MCF 10A (cell line): Measurements from ENCODE around the gene OR2B6. TPM values are rescaled to one million over a fixed set of nuclear protein-coding genes. Genes with fewer than 3 reads are reported as not detected.

Experiments
- BruUV-seq: library from RNA; stranded (reverse); fragments of 400-500 nt; replicated peaks from 2 replicates; lab custom pipeline; 2021; lab: Mats Ljungman, UMichigan
- CTCF ChIA-PET: fragments of 300-600 bp; sonication (Branson Sonifier 250); formaldehyde crosslinking; extraction: SDS; loops from one replicate; lab custom pipeline; 2021; ENCODE audit warnings: antibody characterized with exemption, inconsistent platforms; lab: Yijun Ruan, JAX
- POLR2A ChIA-PET: fragments of 300-600, 350-650 bp; sonication (Branson Sonifier 250); formaldehyde crosslinking; extraction: SDS; loops from one replicate; lab custom pipeline; 2020; ENCODE audit warnings: antibody characterized with exemption, inconsistent platforms; lab: Yijun Ruan, JAX
- DNase-seq: peaks from one replicate; pipeline ENCODE4 v3.0.0-alpha.2; 2018; ENCODE audit not compliant: unreplicated experiment
- H3K27ac Mint-ChIP-seq: one replicate; pipeline ENCODE4 v1.8.0; 2022; ENCODE audit warnings: mild to moderate bottlenecking, low read depth, mixed read lengths; ENCODE audit not compliant: unreplicated experiment
- H3K27me3 Mint-ChIP-seq: one replicate; pipeline ENCODE4 v1.8.0; 2022; ENCODE audit warnings: mixed read lengths; ENCODE audit not compliant: insufficient read depth, unreplicated experiment
- H3K36me3 Mint-ChIP-seq: one replicate; pipeline ENCODE4 v1.8.0; 2022; ENCODE audit warnings: mild to moderate bottlenecking, moderate library complexity, mixed read lengths; ENCODE audit not compliant: insufficient read depth, unreplicated experiment
- H3K4me1 Mint-ChIP-seq: one replicate; pipeline ENCODE4 v1.8.0; 2022; ENCODE audit warnings: mixed read lengths; ENCODE audit not compliant: insufficient read depth, unreplicated experiment
- H3K4me3 Mint-ChIP-seq: one replicate; pipeline ENCODE4 v1.8.0; 2022; ENCODE audit warnings: mild to moderate bottlenecking, moderate library complexity, mixed read lengths; ENCODE audit not compliant: unreplicated experiment
- H3K9me3 Mint-ChIP-seq: one replicate; pipeline ENCODE4 v1.8.0; 2022; ENCODE audit warnings: mixed read lengths; ENCODE audit not compliant: unreplicated experiment
- intact Hi-C: fragments of 100-400 bp; cut with micrococcal nuclease; formaldehyde crosslinking; loops from 2 replicates; pipeline ENCODE4 v1.14.1; 2022
- total RNA-seq: library from RNA; stranded (reverse); gene quantifications from 2 replicates; pipeline ENCODE4 v1.2.3, GENCODE V29; 2022
- TF ChIP-seq, protein P1 (sequence below): fragments of 200-600 bp; IDR thresholded peaks from one replicate; pipeline ENCODE4 v1.8.0; 2022; ENCODE audit warnings: antibody characterized with exemption, mild to moderate bottlenecking; ENCODE audit not compliant: unreplicated experiment

OR2B6 gene
- total RNA-seq, 1 experiment from 2014 or later = not detected

DNA sequence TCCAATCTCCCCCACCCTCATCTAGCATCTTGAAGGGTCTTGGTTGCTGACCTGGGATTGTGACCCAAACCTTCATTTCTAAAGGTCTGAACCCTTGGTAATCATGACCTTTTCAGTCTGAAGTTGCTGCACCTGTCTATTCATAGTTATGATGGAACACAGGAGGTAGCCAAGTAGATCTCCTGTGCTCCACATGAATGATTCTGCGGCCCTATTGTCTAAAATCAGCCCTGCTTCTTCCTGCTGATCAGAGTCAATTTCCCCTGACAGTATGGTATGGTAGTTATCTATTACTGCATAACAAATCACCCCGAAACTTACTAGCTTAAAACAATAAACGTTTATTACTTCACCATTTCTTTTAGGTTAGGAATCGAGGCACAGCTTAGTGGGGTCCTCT lies 9.0 kb downstream of the OR2B6 start:
- H3K4me1 Mint-ChIP-seq = no peaks in the 10 kb centered on the region

DNA sequence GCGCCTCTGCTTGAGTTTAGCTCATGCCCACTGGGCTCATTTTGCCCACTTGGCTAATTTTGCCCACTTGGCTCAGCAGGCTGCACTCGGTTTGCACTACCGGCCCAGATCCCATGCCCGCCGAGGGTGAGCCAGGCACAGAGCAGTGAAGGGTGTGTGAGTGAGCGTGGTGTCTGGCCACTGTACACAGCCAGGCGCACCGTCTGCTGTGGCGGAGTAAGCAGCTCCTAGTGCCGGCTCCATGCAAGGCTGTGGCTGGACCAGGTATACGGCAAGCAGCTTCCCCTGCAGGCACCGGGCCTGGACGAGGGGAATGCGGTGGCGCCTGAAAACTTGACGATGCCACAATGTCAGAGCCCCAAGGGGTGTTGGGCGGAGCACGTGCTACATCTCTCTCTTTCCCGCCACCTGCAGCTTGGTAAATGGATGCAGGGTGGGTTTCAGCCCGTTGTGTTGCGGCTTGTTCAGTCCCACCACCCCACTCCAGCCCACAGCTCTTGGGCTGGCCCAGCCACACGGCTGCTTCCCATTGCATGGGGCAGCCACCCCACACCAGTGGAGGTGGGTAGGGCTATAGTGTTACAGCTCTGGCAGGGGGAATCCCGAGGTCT lies 9.9 kb downstream of the OR2B6 start:
- no TSS peak for BruUV-seq
- Mint-ChIP-seq H3K27me3 (no peaks in the 10 kb centered on the region), H3K4me1 (no peaks in the 10 kb centered on the region), H3K9me3 (no peaks in the 10 kb centered on the region), H3K4me3 (no peak overlapping the region), H3K27ac (no peak overlapping the region), H3K36me3 (no peaks in the 10 kb centered on the region)
- POLR2A ChIA-PET = no interaction called here
- intact Hi-C loops = no loop called here
- DNase-seq = no peak
- CTCF ChIA-PET = interaction anchor here (0.6 kb wide), 1 partner anchor 115 kb away, joined by 4 read pairs; no protein-coding TSS in a partner anchor
- TF ChIP-seq, protein P1, sequence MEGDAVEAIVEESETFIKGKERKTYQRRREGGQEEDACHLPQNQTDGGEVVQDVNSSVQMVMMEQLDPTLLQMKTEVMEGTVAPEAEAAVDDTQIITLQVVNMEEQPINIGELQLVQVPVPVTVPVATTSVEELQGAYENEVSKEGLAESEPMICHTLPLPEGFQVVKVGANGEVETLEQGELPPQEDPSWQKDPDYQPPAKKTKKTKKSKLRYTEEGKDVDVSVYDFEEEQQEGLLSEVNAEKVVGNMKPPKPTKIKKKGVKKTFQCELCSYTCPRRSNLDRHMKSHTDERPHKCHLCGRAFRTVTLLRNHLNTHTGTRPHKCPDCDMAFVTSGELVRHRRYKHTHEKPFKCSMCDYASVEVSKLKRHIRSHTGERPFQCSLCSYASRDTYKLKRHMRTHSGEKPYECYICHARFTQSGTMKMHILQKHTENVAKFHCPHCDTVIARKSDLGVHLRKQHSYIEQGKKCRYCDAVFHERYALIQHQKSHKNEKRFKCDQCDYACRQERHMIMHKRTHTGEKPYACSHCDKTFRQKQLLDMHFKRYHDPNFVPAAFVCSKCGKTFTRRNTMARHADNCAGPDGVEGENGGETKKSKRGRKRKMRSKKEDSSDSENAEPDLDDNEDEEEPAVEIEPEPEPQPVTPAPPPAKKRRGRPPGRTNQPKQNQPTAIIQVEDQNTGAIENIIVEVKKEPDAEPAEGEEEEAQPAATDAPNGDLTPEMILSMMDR = no peak

More for the DNA sequence above, 9.0 kb downstream of the OR2B6 start:
- ChIA-PET CTCF (no interaction called here), POLR2A (no interaction called here)
- Mint-ChIP-seq H3K27ac (no peak overlapping the region), H3K27me3 (no peaks in the 10 kb centered on the region), H3K36me3 (no peaks in the 10 kb centered on the region), H3K9me3 (no peaks in the 10 kb centered on the region), H3K4me3 (no peak overlapping the region)
- TF ChIP-seq, protein P1 = no peak
- intact Hi-C loops = no loop called here
- no peak for DNase-seq
- no TSS peak for BruUV-seq

- BruUV-seq = no TSS peak
- ChIA-PET POLR2A (no interaction called here), CTCF (no interaction called here)
- H3K27me3 Mint-ChIP-seq = peaks cover 19% of the 10 kb centered on the region
- H3K4me3 Mint-ChIP-seq = no peak overlapping the region
- no peaks in the 10 kb centered on the region for H3K4me1 Mint-ChIP-seq
- TF ChIP-seq, protein P1 = no peak
- no peaks in the 10 kb centered on the region for H3K36me3 Mint-ChIP-seq
- no peak overlapping the region for H3K27ac Mint-ChIP-seq
- no peaks in the 10 kb centered on the region for H3K9me3 Mint-ChIP-seq
- intact Hi-C loops = no loop called here
- DNase-seq = no peak
Observed at GRCh38 chr6:27970444-27970843, 13.4 kb downstream of the OR2B6 start.

GRCh38 chr6:27972750-27973149 lies 15.7 kb downstream of the OR2B6 start:
- Mint-ChIP-seq H3K27me3 (peaks cover 42% of the 10 kb centered on the region), H3K4me1 (no peaks in the 10 kb centered on the region), H3K4me3 (no peak overlapping the region), H3K27ac (no peak overlapping the region), H3K36me3 (no peaks in the 10 kb centered on the region), H3K9me3 (no peaks in the 10 kb centered on the region)
- no TSS peak for BruUV-seq
- TF ChIP-seq, protein P1 = no peak
- ChIA-PET CTCF (interaction anchor here (0.6 kb wide), 1 partner anchor 239 kb away, joined by 3 read pairs; no protein-coding TSS in a partner anchor), POLR2A (no interaction called here)
- no peak for DNase-seq
- intact Hi-C loops = no loop called here
